BE2C (cell line): ENCODE data around the gene CYYR1.

Experiments used
- DNase-seq: peaks from one replicate; pipeline ENCODE4 v3.0.0-alpha.2; 2020
- H3K27me3 ChIP-seq: fragments of 250-450 bp; sonication (Bioruptor Pico); 2 replicates; pipeline ENCODE4 v1.5.1; 2020; ENCODE audit warnings: mild to moderate bottlenecking
- H3K36me3 ChIP-seq: fragments of 250-450 bp; sonication (Bioruptor Pico); 2 replicates; pipeline ENCODE4 v1.5.1; 2020; ENCODE audit warnings: mild to moderate bottlenecking
- H3K4me1 ChIP-seq: fragments of 250-450 bp; sonication (Bioruptor Pico); 2 replicates; pipeline ENCODE4 v1.5.1; 2020
- H3K4me3 ChIP-seq: 2 replicates; pipeline ENCODE4 v1.5.1; 2011; ENCODE audit warnings: low read depth, low read length
- H3K9me3 ChIP-seq: fragments of 250-450 bp; sonication (Bioruptor Pico); 2 replicates; pipeline ENCODE4 v1.5.1; 2020
- TF ChIP-seq, protein P1 (sequence below): IDR thresholded peaks from 2 replicates; pipeline ENCODE4 v1.5.1; 2012; ENCODE audit warnings: mild to moderate bottlenecking, low read depth, low read length

Gene CYYR1

DNA sequence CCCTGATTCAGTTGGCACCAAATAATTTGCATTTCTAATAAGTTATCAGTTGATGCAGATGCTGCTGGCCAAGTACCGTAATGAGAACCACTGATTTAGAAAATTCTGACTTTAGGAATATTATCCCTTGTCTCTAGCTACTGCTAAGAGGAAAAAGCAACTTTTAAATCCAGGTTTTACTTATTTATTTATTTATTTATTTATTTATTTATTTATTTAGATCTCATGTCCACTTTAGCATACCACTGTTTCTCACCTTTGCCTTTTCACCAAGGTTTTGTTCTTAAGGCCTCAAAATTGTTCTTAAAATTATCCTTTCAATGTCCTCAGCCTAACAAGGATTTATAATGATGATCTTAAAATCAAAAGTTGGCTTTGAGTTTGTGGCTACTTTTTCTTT is 8.7 kb upstream of the CYYR1 start:
- no peak for DNase-seq
- Histone ChIP-seq H3K4me1 (no peaks in the 10 kb centered on the region; the same call in 1 of the 2 replicates), H3K9me3 (no peaks in the 10 kb centered on the region; the same call in 1 of the 2 replicates)

DNA sequence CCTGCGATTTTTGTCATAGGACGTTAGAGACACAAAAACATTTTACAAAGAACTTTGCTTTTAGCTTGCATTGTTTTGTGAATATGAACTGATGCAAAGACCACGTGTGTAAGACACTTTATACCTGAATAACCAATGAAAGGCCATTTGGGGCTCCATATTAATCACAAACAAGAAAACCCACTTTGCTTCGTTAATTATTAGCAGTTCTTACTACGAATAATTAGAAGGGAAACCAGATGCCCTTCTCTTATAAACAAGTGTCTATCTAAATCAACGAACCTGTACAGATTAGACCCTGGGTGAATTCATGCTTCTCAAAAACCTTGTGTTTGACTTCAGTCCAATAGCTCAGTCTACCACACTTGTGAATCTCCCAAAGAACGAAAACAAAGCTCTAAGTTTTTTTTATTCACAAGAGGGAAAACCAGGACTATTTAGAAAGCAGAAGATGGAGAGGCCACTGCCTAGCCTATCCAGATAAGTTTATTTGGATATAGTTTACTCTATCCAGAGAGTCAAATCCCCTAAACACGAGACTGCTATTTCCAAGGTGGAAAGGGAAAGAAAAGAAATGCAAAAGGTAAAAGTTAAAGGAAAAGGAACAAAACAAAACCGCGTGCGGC is 897 bp downstream of the CYYR1 start:
- no peaks in the 10 kb centered on the region for H3K4me1 ChIP-seq
- H3K27me3 ChIP-seq, result no peaks in the 10 kb centered on the region
- H3K36me3 ChIP-seq, result no peaks in the 10 kb centered on the region
- no peak overlapping the region for H3K4me3 ChIP-seq
- no peak for DNase-seq
- H3K9me3 ChIP-seq, result no peaks in the 10 kb centered on the region
- TF ChIP-seq, protein P1, sequence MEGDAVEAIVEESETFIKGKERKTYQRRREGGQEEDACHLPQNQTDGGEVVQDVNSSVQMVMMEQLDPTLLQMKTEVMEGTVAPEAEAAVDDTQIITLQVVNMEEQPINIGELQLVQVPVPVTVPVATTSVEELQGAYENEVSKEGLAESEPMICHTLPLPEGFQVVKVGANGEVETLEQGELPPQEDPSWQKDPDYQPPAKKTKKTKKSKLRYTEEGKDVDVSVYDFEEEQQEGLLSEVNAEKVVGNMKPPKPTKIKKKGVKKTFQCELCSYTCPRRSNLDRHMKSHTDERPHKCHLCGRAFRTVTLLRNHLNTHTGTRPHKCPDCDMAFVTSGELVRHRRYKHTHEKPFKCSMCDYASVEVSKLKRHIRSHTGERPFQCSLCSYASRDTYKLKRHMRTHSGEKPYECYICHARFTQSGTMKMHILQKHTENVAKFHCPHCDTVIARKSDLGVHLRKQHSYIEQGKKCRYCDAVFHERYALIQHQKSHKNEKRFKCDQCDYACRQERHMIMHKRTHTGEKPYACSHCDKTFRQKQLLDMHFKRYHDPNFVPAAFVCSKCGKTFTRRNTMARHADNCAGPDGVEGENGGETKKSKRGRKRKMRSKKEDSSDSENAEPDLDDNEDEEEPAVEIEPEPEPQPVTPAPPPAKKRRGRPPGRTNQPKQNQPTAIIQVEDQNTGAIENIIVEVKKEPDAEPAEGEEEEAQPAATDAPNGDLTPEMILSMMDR, result no peak

More for the DNA sequence above, 8.7 kb upstream of the CYYR1 start:
- Histone ChIP-seq H3K4me3 (no peak overlapping the region), H3K27me3 (no peaks in the 10 kb centered on the region), H3K36me3 (no peaks in the 10 kb centered on the region)
- TF ChIP-seq, protein P1, result no peak

DNA sequence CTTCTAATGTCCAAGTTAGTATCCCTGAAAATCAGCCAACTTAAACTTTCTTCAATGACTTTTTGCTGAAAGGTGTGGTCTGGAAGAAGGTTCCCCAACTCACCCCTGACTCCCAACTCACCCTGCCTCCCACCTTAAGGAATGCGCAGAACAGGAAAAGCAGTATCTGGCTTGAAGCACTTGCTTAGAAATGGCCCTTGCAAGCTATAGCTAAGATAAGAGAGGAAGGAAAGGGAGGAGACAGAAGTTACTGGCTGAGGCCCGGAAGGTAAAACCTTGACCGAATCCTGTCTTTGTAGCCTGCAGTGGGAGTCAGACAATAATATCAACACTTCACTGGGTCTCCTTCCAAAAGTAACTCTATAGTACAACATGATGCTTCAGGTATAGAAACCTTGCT is 2.9 kb downstream of the CYYR1 start:
- DNase-seq, result no peak
- Histone ChIP-seq H3K4me1 (no peaks in the 10 kb centered on the region), H3K9me3 (no peaks in the 10 kb centered on the region), H3K27me3 (no peaks in the 10 kb centered on the region), H3K4me3 (no peak overlapping the region), H3K36me3 (no peaks in the 10 kb centered on the region)
- TF ChIP-seq, protein P1, result no peak

DNA sequence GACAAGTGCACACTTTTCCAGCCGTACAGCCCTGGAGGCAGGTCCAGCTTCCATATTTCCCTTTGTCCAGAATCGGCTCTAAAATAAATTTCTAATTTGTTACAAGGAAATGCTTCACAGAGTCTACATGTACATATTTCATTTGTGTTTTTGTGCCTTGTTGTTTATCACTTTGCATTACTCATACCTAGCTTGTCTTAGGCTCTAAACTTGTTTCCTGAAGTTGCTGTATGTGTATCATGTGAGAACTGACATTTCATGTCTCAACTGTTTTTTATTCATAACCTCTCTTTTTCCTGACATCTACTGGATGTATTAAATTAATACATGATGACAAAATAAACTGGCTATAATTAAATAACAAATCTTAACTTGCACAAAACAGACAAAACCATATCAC is 7.5 kb downstream of the CYYR1 start:
- H3K4me3 ChIP-seq, result no peak overlapping the region
- peaks cover 16% of the 10 kb centered on the region for H3K4me1 ChIP-seq
- DNase-seq, result no peak
- no peaks in the 10 kb centered on the region for H3K9me3 ChIP-seq
- no peaks in the 10 kb centered on the region for H3K36me3 ChIP-seq
- H3K27me3 ChIP-seq, result no peaks in the 10 kb centered on the region
- TF ChIP-seq, protein P1, result no peak

DNA sequence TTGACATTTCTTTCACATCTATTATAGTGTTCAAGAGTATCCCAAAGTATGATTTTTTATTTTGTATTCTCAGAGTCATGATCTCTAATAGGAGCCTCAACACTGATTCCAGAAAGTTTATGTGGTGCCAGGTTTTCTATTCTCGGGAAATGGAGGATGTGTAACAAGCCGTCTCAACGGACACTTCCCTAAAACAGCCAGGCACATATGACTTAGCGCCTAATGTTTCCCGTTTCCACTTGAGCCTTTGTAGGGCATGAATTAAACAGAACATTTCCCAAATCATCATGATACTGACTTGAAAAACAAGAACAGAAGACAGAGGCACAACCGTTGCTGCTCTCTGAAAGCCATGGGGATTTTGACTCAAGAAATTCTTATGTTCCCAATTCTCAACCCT is 8.0 kb downstream of the CYYR1 start:
- no peak for DNase-seq
- H3K4me3 ChIP-seq, result no peak overlapping the region

DNA sequence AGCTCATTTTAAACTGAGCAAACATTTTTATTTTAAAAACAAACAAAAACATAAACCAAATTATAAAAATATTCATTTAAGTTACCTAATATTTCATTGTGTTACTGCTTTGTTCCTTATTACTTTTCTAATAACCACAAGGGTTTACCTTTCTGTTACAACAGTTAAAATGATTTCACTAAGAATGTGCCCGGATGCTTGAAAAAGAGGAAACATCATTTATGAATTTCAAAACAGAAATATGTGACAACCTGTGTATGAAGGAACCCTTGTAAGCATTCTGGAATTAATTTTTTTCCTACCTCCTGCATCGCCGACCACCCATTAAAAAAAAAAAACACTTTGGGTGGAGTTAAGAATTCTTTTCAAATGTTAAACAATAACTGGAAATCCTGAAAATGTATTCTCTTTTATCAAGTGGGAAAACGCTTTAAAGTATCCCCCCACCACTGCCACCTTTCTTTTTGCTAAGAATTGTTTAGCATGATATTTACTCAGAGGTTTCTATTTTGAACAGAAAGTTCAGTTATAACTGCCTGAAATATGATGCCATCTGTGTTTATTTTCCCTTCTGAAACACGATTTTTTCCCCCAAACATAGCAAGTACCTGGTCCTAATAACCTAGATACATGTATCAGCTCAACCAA is 9.1 kb downstream of the CYYR1 start:
- H3K9me3 ChIP-seq, result no peaks in the 10 kb centered on the region
- no peak for DNase-seq
- no peaks in the 10 kb centered on the region for H3K27me3 ChIP-seq
- TF ChIP-seq, protein P1, result no peak
- no peak overlapping the region for H3K4me3 ChIP-seq
- H3K4me1 ChIP-seq, result peaks cover 22% of the 10 kb centered on the region
- H3K36me3 ChIP-seq, result no peaks in the 10 kb centered on the region

More for the DNA sequence above, 8.0 kb downstream of the CYYR1 start:
- TF ChIP-seq, protein P1, result no peak
- Histone ChIP-seq H3K4me1 (peaks cover 19% of the 10 kb centered on the region), H3K27me3 (no peaks in the 10 kb centered on the region), H3K9me3 (no peaks in the 10 kb centered on the region), H3K36me3 (no peaks in the 10 kb centered on the region)
